HEK293 (cell line): ENCODE data around the gene CAMSAP3.
A peak's percentile ranks its signal among the peaks of the same experiment; 100 is the strongest.

ENCODE experiments used
- HIC1 ChIP-seq: fragments of 450-650 bp; formaldehyde crosslinking; IDR thresholded peaks from 2 replicates; pipeline ENCODE4 v1.5.1; 2016; ENCODE audit warnings: missing biosample characterization, missing genetic modification characterization
- HOXD13 ChIP-seq: sonication (generic); formaldehyde crosslinking; IDR thresholded peaks from 2 replicates; pipeline ENCODE4 v1.8.0; 2022; ENCODE audit warnings: missing genetic modification reagents, borderline replicate concordance
- KLF1 ChIP-seq: fragments of 450-650 bp; formaldehyde crosslinking; IDR thresholded peaks from 2 replicates; pipeline ENCODE4 v1.5.1; 2016; ENCODE audit warnings: missing biosample characterization, missing genetic modification characterization
- KLF9 ChIP-seq: fragments of 450-650 bp; formaldehyde crosslinking; IDR thresholded peaks from 2 replicates; pipeline ENCODE4 v1.5.1; 2016; ENCODE audit warnings: missing biosample characterization, missing genetic modification characterization, low read depth
- OSR2 ChIP-seq: fragments of 450-650 bp; formaldehyde crosslinking; IDR thresholded peaks from 2 replicates; pipeline ENCODE4 v1.5.1; 2016; ENCODE audit warnings: missing biosample characterization, missing genetic modification characterization
- PRDM10 ChIP-seq: fragments of 450-650 bp; formaldehyde crosslinking; IDR thresholded peaks from 2 replicates; pipeline ENCODE4 v1.5.1; 2016; ENCODE audit warnings: missing biosample characterization, missing genetic modification characterization
- PRDM4 ChIP-seq: fragments of 450-650 bp; formaldehyde crosslinking; IDR thresholded peaks from 2 replicates; pipeline ENCODE4 v1.5.1; 2017; ENCODE audit warnings: missing biosample characterization, missing genetic modification characterization
- SP7 ChIP-seq: fragments of 450-650 bp; formaldehyde crosslinking; IDR thresholded peaks from 2 replicates; pipeline ENCODE4 v1.5.1; 2016; ENCODE audit warnings: missing biosample characterization, missing genetic modification characterization
- TSHZ1 ChIP-seq: fragments of 450-650 bp; formaldehyde crosslinking; IDR thresholded peaks from 2 replicates; pipeline ENCODE4 v1.5.1; 2016; ENCODE audit warnings: missing biosample characterization, missing genetic modification characterization, borderline replicate concordance
- ZBTB21 ChIP-seq: fragments of 450-650 bp; formaldehyde crosslinking; IDR thresholded peaks from 2 replicates; pipeline ENCODE4 v1.5.1; 2017; ENCODE audit warnings: missing biosample characterization, missing genetic modification characterization
- ZBTB48 ChIP-seq: fragments of 450-650 bp; formaldehyde crosslinking; IDR thresholded peaks from 2 replicates; pipeline ENCODE4 v1.5.1; 2016; ENCODE audit warnings: missing biosample characterization, missing genetic modification characterization
- ZEB2 ChIP-seq: fragments of 450-650 bp; formaldehyde crosslinking; IDR thresholded peaks from 2 replicates; pipeline ENCODE4 v1.5.1; 2016; ENCODE audit warnings: missing biosample characterization, missing genetic modification characterization
- ZFHX2 ChIP-seq: fragments of 450-650 bp; formaldehyde crosslinking; conservative IDR thresholded peaks from 2 replicates; pipeline ENCODE4 v1.5.1; 2016; ENCODE audit warnings: missing biosample characterization, missing genetic modification characterization
- ZNF112 ChIP-seq: fragments of 450-650 bp; formaldehyde crosslinking; IDR thresholded peaks from 2 replicates; pipeline ENCODE4 v1.5.0; 2017; ENCODE audit warnings: missing biosample characterization, missing genetic modification characterization
- ZNF24 ChIP-seq: fragments of 450-650 bp; formaldehyde crosslinking; IDR thresholded peaks from 2 replicates; pipeline ENCODE4 v1.5.1; 2016; ENCODE audit warnings: missing biosample characterization, missing genetic modification characterization
- ZNF266 ChIP-seq: fragments of 450-650 bp; formaldehyde crosslinking; IDR thresholded peaks from 2 replicates; pipeline ENCODE4 v1.5.1; 2016; ENCODE audit warnings: missing biosample characterization, missing genetic modification characterization, low read depth
- ZNF521 ChIP-seq: fragments of 450-650 bp; formaldehyde crosslinking; IDR thresholded peaks from 2 replicates; pipeline ENCODE4 v1.5.1; 2017; ENCODE audit warnings: missing biosample characterization, mild to moderate bottlenecking, missing genetic modification characterization
- ZNF580 ChIP-seq: fragments of 450-650 bp; formaldehyde crosslinking; IDR thresholded peaks from 2 replicates; pipeline ENCODE4 v1.5.1; 2016; ENCODE audit warnings: missing biosample characterization, missing genetic modification characterization
- ZNF660 ChIP-seq: fragments of 450-650 bp; IDR thresholded peaks from 2 replicates; pipeline ENCODE4 v1.5.1; 2018; ENCODE audit warnings: missing biosample characterization, mild to moderate bottlenecking, missing genetic modification characterization
- ZNF747 ChIP-seq: fragments of 450-650 bp; formaldehyde crosslinking; IDR thresholded peaks from 2 replicates; pipeline ENCODE4 v1.5.1; 2016; ENCODE audit warnings: missing biosample characterization, missing genetic modification characterization
- ZNF785 ChIP-seq: fragments of 450-650 bp; formaldehyde crosslinking; IDR thresholded peaks from 2 replicates; pipeline ENCODE4 v1.5.1; 2016; ENCODE audit warnings: missing biosample characterization, missing genetic modification characterization
- ZSCAN16 ChIP-seq: fragments of 450-650 bp; formaldehyde crosslinking; IDR thresholded peaks from 2 replicates; pipeline ENCODE4 v1.5.1; 2016; ENCODE audit warnings: missing biosample characterization, missing genetic modification characterization
- ZSCAN18 ChIP-seq: fragments of 450-650 bp; formaldehyde crosslinking; IDR thresholded peaks from 2 replicates; pipeline ENCODE4 v1.5.1; 2016; ENCODE audit warnings: missing biosample characterization, missing genetic modification characterization
- ZSCAN5A ChIP-seq: fragments of 450-650 bp; formaldehyde crosslinking; IDR thresholded peaks from 2 replicates; pipeline ENCODE4 v1.5.1; 2016; ENCODE audit warnings: missing biosample characterization, missing genetic modification characterization

CAMSAP3 gene

GRCh38 chr19:7652061-7652641 is 56.5 kb downstream of the CAMSAP3 start (continued):
- no peak for TF ChIP-seq HIC1 (tag by site-specific recombination)
- peak; percentile 42 for TF ChIP-seq OSR2 (tag by site-specific recombination)
- no peak for TF ChIP-seq ZNF521 (tag by site-specific recombination)
- peak; percentile 54; the same call in 1 of the 2 replicates for TF ChIP-seq TSHZ1
- TF ChIP-seq PRDM4 (tag by site-specific recombination): peak; percentile 29; the same call in 1 of the 2 replicates
- TF ChIP-seq ZNF266: no peak
- peak; percentile 50; the same call in 1 of the 2 replicates for TF ChIP-seq ZNF580 (tag by site-specific recombination)
- 0 out of 2 replicates have a peak, but pooled peaks have one; percentile 65 for TF ChIP-seq ZNF24 (tag by site-specific recombination)
- TF ChIP-seq ZSCAN16 (tag by site-specific recombination): no peak
- peak; percentile 54; the same call in 1 of the 2 replicates for TF ChIP-seq PRDM10 (tag by site-specific recombination)
- peak; percentile 84 for TF ChIP-seq SP7 (tag by site-specific recombination)
- no peak for TF ChIP-seq ZSCAN5A (tag by site-specific recombination)
- TF ChIP-seq ZNF112 (tag by site-specific recombination): no peak
- peak; percentile 62; the same call in 1 of the 2 replicates for TF ChIP-seq ZBTB48
- TF ChIP-seq HOXD13: no peak
- TF ChIP-seq ZNF660 (tag by site-specific recombination): peak; percentile 84
- peak; percentile 77 for TF ChIP-seq ZFHX2 (tag by site-specific recombination)
- TF ChIP-seq ZNF747 (tag by site-specific recombination): no peak
- peak; percentile 89 for TF ChIP-seq ZEB2 (tag by site-specific recombination)
- no peak for TF ChIP-seq ZNF785 (tag by site-specific recombination)
- no peak for TF ChIP-seq KLF1 (tag by site-specific recombination)
- TF ChIP-seq ZBTB21: peak; percentile 46; the same call in 1 of the 2 replicates
- TF ChIP-seq ZSCAN18 (tag by site-specific recombination): peak; percentile 50; the same call in 1 of the 2 replicates
- TF ChIP-seq KLF9 (tag by site-specific recombination): no peak
